ENCODE results near the gene OLFML1. TPM values are rescaled to one million over a fixed set of nuclear protein-coding genes. Genes with fewer than 3 reads are reported as not detected.

Gene OLFML1
- total RNA-seq, 2 donors from 2014 or later, result 7.4 to 8.7 TPM

DNA sequence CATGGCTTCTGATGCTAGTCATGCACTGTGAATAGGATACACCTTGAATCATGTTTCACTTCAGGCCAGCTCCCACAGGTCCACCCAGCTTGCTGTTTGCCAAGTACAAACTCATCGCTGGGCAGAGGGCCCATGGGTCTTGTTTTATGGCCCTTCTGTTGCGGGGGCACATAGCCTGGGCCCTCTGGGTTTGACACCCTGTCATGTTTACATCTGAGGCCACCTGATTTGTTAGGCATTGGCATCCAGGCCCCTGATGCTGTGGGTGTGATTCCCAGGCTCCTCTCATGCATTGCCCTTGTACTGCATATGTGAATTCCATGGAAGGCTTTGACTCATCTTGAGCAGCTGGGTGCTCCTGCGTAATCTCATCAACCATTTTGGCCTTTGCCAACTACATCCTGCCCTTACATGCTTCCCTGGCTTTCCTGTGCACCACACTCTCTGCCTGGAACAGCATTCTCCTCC, 61.1 kb downstream of the OLFML1 start:
- Histone ChIP-seq H3K27me3 (replicated peaks; ENCODE audit: insufficient read depth) (no peaks in the 10 kb centered on the region), H3K4me1 (ENCODE audit: control insufficient read depth in 1 of 2, low read depth in 2 of 2) (no peaks in the 10 kb centered on the region), H3K36me3 (no peaks in the 10 kb centered on the region), H3K27ac (no peak overlapping the region), H3K4me3 (no peak overlapping the region), H3K9me3 (no peaks in the 10 kb centered on the region)
- TF ChIP-seq, protein P1, sequence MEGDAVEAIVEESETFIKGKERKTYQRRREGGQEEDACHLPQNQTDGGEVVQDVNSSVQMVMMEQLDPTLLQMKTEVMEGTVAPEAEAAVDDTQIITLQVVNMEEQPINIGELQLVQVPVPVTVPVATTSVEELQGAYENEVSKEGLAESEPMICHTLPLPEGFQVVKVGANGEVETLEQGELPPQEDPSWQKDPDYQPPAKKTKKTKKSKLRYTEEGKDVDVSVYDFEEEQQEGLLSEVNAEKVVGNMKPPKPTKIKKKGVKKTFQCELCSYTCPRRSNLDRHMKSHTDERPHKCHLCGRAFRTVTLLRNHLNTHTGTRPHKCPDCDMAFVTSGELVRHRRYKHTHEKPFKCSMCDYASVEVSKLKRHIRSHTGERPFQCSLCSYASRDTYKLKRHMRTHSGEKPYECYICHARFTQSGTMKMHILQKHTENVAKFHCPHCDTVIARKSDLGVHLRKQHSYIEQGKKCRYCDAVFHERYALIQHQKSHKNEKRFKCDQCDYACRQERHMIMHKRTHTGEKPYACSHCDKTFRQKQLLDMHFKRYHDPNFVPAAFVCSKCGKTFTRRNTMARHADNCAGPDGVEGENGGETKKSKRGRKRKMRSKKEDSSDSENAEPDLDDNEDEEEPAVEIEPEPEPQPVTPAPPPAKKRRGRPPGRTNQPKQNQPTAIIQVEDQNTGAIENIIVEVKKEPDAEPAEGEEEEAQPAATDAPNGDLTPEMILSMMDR (IDR thresholded peaks at IDR 0.05), result no peak
- ATAC-seq (ENCODE audit: insufficient number of reproducible peaks, low FRiP score, low read depth), result no peak
- DNase-seq (ENCODE audit: low spot score), result no peak

DNA sequence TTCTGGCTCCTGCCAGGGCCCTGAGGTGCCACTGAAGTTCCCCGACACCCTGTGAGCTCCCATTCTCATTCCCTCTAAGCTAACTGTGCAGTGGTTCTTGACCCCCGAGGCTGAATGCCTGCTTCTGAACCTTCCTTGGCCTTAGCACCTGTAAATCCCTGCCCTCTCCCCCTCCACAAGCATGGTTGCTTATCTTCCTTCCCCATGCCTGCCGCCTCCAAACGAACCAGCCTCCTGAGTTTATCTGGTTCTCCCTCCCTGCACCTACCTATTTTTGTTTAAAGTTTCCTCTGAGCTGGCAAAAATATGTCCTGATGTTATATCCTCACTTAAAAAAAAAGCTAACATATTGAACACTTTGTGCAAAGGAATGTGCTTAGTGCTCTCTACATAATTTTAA, 62.4 kb downstream of the OLFML1 start:
- TF ChIP-seq, protein P1 (IDR thresholded peaks at IDR 0.05), result no peak
- no peak for ATAC-seq (ENCODE audit: insufficient number of reproducible peaks, low FRiP score, low read depth)
- H3K27ac ChIP-seq, result no peak overlapping the region
- H3K4me1 ChIP-seq (ENCODE audit: control insufficient read depth in 1 of 2, low read depth in 2 of 2), result no peaks in the 10 kb centered on the region
- H3K36me3 ChIP-seq, result no peaks in the 10 kb centered on the region
- no peak overlapping the region for H3K4me3 ChIP-seq
- DNase-seq (ENCODE audit: low spot score), result no peak
- H3K9me3 ChIP-seq, result no peaks in the 10 kb centered on the region
- no peaks in the 10 kb centered on the region for H3K27me3 ChIP-seq (replicated peaks; ENCODE audit: insufficient read depth)

DNA sequence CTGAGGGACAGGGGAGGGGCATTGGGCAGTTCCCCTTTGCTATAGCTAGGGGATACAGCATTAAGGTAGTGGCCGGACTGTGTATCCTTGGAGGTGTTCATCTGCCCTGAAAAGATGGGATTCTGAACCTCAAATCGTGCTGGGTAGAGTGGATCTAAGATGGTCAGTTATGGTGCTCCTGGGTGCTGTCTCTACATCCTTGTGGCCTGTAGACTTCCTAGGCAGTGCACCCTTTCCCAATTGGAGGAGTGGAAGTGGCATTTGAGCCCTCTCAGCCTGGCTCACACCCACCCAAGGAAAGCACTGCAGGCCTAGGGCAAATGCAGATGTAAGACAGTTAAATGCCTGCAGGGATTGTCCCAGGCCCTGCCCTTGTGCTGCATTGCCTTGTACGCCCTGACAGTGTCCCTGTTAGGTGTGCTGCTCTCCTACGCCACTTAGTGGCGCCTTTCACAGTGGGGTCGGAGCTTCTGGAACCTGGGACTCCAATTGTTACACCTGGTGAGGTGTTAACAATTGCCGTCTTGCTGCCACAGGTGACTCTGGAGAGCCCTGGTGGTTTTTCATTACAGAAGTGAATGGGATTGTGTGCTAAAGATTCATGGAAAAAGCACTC, 63.5 kb downstream of the OLFML1 start:
- no peaks in the 10 kb centered on the region for H3K36me3 ChIP-seq
- H3K4me1 ChIP-seq (ENCODE audit: control insufficient read depth in 1 of 2, low read depth in 2 of 2), result no peaks in the 10 kb centered on the region
- H3K9me3 ChIP-seq, result no peaks in the 10 kb centered on the region
- DNase-seq (ENCODE audit: low spot score) (no peak), ATAC-seq (ENCODE audit: insufficient number of reproducible peaks, low FRiP score, low read depth) (no peak)
- TF ChIP-seq, protein P1 (IDR thresholded peaks at IDR 0.05), result no peak
- no peak overlapping the region for H3K27ac ChIP-seq
- H3K27me3 ChIP-seq (replicated peaks; ENCODE audit: insufficient read depth), result no peaks in the 10 kb centered on the region
- H3K4me3 ChIP-seq, result no peak overlapping the region

DNA sequence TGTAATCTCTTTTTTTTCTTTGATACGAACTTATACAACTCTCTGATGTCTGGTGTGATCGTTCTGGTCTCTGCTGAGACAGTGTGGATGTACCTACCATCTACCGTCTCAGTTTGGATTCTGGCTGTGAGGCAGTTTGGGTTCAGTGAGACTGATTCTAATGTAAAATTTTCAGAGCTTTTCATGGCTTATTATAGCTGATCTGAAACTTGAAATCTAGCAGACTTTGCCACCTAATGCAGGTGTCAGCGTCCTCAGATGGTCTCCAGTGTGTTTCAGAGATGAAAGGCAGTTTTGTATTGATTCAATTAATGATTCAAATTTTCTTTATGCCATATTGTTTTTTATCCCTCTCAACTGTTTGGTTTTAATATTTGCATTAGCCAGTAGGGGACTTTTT, 64.4 kb downstream of the OLFML1 start:
- no peaks in the 10 kb centered on the region for H3K27me3 ChIP-seq (replicated peaks; ENCODE audit: insufficient read depth)
- H3K36me3 ChIP-seq, result no peaks in the 10 kb centered on the region
- H3K4me1 ChIP-seq (ENCODE audit: control insufficient read depth in 1 of 2, low read depth in 2 of 2), result no peaks in the 10 kb centered on the region
- no peak overlapping the region for H3K27ac ChIP-seq
- no peaks in the 10 kb centered on the region for H3K9me3 ChIP-seq
- no peak overlapping the region for H3K4me3 ChIP-seq
- TF ChIP-seq, protein P1 (IDR thresholded peaks at IDR 0.05), result no peak
- DNase-seq (ENCODE audit: low spot score) (no peak), ATAC-seq (ENCODE audit: insufficient number of reproducible peaks, low FRiP score, low read depth) (no peak)

DNA sequence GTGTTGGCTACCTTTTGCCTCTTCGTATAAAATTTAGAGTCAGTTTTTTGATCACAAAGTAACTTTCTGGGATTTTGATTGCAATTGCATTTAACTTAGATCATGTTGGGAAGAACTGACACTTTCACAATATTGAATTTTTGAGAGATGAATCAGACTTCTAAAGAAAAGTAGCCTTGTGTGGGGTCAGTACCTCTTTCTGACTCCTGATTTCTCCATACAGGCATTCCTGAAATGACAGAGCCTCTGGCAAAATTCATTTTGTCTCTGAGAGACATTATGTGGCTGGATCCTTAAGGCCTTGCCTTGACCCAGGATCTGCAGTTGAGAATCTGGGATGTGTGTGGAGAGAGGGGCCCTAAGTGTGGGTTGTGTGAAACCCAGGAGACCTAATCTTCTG, 66.3 kb downstream of the OLFML1 start:
- H3K4me1 ChIP-seq (ENCODE audit: control insufficient read depth in 1 of 2, low read depth in 2 of 2), result peaks cover 0 to 8% of the 10 kb centered on the region in 2 donors
- no peak for ATAC-seq (ENCODE audit: insufficient number of reproducible peaks, low FRiP score, low read depth)
- no peak overlapping the region for H3K4me3 ChIP-seq
- no peaks in the 10 kb centered on the region for H3K36me3 ChIP-seq
- no peak overlapping the region for H3K27ac ChIP-seq
- H3K9me3 ChIP-seq, result no peaks in the 10 kb centered on the region
- TF ChIP-seq, protein P1 (IDR thresholded peaks at IDR 0.05), result no peak
- H3K27me3 ChIP-seq (replicated peaks; ENCODE audit: insufficient read depth), result no peaks in the 10 kb centered on the region
- no peak for DNase-seq (ENCODE audit: low spot score)

Measured in thoracic aorta (tissue), 2 donors.